GM04503 (cell line): Measurements from ENCODE around the gene ZNF428.
"Not testable (repeated sequence)": the region's sequence is repeated elsewhere in the genome, so short reads cannot be mapped to it uniquely, and the experiment has no call there.

Experiments used
- DNase-seq: peaks from one replicate; pipeline ENCODE4 v3.0.0-alpha.2; 2012; ENCODE audit warnings: low read depth

The ZNF428 gene

GRCh38 chr19:43639519-43640423 lies 20.3 kb upstream of the ZNF428 start, which contains the start of gene CADM4:
CADM4 (minus strand) TSS chr19:43639850; CDS start chr19:43639790, 60 bp downstream.
- DNase-seq, result no peak

DNA sequence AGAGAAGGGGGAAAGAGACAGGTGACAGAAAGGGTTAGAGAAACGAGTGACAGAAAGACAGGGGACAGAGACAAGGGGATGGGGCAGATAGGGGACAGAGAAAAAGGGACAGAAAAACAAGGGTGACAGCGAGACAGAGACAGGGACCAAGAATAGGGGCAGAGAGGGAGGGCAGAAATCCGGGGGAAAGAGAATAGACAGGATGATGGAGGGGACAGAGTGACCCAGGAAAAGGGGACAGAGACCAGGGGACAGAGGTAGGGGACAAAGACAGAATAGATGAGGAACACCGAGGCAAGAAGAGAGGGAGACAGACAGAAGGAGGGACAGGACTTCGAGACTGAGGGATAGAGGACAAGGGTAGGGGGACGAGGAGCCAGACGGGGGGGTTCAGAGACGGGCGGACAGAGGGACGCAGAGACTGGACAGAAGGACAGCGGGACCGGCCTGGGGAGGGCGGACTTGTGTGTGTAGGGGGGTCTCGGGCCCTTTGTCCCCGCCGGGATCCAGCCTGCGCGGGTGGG lies 19.6 kb upstream of the ZNF428 start:
- no peak for DNase-seq

DNA sequence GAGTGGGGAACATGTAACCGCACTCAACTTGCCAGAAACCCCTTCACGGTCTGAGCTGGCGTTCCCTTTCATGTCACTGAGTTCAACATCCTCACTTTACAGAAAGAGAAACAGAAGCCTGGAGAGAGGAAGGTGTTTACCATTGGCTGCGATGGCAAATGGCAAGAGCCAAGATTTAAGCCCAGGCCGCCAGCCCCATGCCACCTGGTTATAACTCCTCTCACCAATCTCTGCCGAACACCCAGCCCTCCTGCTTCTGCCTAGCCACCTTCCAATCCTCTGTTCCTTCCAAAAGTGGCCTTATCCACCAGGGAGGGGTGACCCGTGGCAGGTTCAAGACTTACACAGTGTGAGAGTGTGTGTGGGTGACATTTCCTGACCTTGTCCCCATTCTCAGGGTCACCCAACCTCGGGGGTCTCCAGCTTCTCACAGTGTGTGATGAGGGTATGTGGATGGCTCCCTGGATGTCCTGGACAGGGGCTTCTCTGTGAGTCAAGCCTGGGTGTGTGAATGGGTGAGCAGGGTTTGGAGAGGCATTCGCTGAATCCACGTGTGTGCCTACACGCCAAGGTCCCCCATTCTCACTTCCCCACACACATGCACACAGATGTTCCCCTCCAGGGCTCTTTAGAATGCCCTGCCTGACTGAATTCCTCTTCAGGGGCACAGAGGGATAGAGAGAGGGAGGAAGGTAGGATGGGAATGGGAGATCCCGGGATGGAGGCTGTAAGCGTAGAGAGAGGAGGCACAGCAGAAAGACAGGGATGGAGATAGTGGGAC lies 19.0 kb upstream of the ZNF428 start:
- DNase-seq, result no peak

DNA sequence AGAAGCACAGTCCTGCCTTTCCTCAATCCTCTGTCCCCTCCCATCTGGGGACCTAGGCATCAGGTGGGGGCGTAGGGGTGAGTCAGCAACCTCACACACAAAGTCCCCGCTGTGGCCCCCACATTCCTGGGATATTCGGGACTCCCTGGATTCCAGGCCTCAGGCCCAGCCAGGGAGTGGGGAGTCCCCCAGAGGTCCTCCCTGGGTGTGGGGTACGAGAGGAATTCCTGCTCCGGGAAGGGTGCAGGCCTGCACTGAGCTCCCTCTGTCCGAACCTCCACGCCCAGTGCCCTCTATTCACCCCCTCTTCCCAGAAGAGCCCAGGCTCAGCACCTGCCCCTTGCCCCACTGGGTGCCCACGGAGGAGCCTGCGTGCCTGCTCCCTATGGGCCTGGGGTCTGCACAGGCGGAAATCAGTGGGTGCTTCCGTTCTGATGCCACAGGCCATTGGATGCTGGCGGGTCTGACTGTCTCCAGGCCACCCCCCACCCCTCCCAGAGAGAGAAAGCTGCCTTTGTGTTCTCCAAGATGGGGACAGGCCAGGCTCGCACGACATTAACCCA lies 16.8 kb upstream of the ZNF428 start:
- no peak for DNase-seq

GRCh38 chr19:43635561-43635940 lies 16.1 kb upstream of the ZNF428 start:
- DNase-seq, result not testable (repeated sequence)

- no peak for DNase-seq
Measured at GRCh38 chr19:43634872-43635560, 15.6 kb upstream of the ZNF428 start.

DNA sequence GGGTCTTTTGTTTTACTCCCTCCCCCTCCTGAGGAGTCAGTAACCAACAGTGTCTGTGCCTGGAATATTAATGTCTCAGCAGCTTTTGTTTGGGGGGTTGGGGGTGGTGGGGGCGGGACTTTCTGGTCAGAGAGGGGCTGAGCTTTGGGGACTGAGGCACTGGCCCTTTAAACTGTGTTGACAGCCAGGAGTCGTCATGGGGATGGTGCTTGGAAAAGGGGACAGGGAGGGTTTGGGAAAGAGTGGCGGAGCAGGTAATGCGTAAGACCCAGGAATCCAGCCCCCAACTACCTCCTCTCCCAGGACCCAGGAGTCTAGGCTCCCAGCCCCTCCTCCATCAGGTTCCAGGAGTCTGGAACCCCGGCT lies 15.1 kb upstream of the ZNF428 start:
- no peak for DNase-seq

DNA sequence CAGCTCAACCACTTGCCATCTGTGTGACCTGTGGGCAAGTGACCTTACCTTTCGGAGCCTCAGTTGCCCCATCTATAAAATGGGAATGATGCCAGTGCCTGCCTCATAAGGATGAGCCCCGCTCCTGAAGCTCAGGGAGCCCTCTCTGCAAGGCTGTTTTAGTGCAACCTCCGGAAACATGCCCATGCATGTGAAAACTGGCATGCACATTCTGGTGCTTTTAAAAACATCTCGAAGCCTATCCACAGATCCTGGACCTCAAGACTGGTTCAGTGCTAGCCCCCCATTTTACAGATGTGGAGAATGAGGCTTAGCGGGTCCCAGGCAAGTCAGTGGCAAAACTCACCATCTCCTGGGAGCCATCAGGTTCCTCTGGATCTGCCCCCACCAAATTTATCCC lies 14.6 kb upstream of the ZNF428 start:
- no peak for DNase-seq

DNA sequence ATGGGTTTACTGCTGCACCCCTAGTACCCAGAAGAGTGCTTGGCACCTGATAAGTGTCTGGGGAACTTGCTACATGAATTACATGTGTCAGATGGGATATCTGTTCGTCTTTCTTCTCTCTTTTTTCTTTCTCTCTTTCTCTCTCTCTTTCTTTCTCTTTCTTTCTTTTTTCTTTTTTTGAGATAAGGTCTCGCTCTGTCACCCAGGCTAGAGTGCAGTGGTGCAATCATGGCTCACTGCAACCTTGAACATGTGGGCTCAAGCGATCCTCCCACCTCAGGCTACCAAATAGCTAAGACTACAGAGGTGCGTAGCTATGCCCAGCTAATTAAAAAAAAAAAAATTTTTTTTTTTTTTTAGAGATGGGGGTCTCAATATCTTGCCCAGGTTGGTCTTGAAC lies 14.1 kb upstream of the ZNF428 start:
- no peak for DNase-seq

DNA sequence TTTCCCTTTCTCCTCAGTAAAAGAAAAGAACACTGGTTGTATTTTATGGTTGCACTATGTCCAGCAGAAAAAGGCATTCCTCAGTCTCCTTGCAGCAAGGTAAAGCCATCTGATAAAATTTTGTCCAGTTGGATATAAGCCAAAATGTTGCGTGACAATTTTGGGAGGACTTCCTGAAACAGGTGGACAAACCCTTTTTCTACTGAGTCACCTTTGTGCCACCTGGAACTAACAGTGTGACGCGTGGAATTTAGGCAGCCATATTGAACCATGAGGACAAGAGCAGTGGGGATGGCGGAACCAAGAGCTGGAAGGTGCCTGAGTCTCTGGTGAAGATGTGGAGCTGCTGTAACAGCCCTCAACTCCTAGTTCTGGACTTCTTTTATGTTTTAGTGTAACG lies 12.1 kb upstream of the ZNF428 start:
- no peak for DNase-seq

- no peak for DNase-seq
Measured at GRCh38 chr19:43628646-43629326, 9.4 kb upstream of the ZNF428 start.

DNA sequence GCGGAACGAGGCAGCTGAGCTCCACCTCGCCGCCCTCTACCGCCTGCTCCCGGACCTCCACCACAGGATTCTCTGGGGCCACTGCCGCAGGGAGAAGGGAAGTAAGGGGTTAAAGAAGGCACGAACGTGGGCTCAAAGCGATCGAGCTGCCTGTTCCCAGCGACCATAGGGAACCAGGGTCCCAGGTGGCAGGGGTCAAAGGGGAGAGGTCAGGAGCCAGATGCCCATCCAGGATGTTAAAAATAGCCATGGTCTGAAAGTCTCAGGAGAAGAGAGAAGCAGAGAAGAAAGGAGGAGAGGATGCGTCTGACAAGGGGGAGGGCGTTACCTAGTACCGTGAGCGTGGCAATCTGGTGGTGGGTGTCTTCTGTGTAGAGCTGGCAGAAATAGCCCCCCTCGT lies 7.4 kb upstream of the ZNF428 start:
- DNase-seq, result no peak

- no peak for DNase-seq
Measured at GRCh38 chr19:43625918-43626579, 6.6 kb upstream of the ZNF428 start.

DNA sequence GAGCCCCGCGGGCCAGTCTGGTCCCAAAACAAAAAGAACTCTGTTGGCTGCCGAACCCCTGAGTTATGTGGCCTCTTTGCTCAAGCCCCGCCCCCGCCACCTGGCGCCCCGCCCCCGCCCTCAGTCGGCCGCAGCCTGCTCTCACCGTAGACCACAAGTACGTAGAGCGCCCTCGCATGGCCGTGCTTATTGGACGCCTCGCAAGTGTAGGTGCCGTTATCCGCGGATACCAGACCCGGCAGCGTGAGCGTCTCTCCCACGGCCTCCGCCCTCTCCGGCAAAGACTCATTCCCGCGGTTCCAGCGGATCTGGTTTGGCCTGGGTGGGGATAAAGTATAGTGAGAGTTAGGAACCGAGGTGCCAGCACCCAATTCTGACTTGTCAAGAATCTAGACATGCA lies 5.5 kb upstream of the ZNF428 start:
- no peak for DNase-seq

DNA sequence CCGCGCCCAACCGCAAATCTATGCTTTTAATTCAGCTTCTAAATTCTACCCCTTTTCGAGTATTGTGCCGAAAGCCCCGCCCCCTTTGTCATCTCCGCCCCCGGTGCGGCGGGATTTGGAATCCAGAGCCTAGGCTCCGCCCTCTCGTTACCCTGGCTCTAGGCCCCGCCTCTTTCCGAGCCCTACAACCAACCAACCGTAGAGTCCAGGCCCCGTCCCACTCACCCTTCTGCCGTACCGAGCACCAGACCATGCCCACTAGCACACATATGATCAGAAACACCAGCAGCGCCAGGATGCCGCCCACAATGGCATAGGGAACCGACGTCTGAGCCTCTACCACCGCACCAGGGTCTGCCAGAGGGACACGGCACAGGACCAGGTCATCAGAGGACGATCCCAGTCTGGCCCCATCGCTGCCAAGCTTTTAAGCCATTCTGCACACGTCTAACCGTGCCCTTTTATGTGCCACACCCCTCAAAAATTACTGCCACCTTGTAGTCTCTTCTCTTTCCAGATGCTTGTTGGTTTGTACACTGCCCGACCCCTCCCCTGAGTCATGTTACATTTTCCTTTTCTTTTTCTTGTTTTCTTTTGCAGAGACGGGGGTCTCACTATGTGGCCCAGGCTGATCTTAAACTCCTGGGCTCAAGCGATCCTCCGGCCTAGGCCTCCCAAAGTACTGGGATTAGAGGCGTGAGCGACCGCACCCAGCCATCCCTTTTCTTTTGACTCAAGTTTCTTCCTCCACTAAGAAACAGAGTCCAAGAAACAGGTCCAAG lies 4.7 kb upstream of the ZNF428 start:
- no peak for DNase-seq

- no peak for DNase-seq
Measured at GRCh38 chr19:43622956-43623355, 3.5 kb upstream of the ZNF428 start.

DNA sequence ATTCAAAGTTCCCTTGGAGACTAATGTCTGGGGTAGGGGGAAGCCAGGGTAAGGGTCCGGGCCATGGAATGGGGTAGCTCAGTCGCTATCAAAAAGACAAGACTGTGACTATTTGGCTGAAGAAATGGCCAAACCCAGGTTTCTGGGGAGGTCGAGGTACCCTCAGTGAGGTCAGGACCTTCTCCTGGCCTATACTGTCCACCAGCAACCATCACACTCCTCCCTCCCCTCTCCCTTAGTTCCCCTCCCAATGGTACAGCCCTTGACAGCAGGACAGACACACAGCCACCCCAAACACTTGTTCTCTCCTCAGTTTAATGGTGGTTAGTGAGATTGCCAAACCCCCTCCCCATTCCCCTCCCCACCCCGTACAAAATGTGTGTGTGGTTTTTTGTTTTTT lies 2.6 kb upstream of the ZNF428 start:
- DNase-seq, result no peak

DNA sequence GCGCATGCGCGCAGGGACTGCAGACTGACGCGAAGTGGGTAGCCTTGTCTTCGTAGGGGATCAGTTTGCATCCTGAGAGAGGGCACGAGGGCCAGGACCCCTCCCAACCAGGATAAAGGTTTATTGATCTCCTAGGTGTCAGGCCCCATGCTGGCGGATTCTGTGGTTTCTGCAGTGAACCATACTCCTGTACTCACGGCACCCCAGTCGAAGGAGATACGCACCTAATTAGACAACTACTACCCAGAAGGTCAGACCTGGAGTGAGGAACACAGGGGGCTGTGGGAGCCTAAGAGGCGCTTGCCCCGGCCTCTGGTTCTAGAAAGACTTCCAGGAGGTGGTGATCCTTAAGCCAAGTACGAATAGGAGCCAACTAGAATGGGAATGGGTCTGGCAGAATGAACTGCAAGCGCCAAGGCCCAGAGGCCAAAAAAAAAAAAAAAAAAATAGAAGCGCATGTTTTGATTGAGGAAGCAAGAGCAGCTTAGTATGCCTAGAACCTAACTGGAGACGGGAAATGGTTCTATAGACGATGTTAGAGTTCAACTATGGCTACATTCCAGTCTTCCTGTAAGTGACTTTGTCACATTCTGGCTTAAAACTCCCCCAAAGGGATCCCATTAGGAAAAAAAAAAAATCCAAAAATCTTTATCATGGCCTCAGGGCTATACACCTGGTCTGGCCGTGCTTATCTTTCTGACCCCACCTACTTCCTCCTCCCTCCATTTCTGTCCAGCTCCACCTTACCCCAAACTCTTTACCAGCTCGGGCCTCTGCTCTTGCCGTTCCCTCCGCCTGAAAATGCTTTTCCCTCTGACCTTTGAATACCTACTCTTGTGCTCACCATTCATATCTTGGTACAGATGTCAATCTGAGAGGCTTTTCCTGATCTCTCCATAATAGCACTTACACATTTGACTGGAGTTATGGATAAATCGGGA lies 902 bp upstream of the ZNF428 start:
- no peak for DNase-seq

GRCh38 chr19:43618921-43619261 lies 538 bp downstream of the ZNF428 start:
- DNase-seq, result no peak
